Gastroesophageal sphincter (tissue), 4 donors: ENCODE data around the gene FAM89B. TPM values are rescaled to one million over a fixed set of nuclear protein-coding genes. Genes with fewer than 3 reads are reported as not detected.
A peak's percentile ranks its signal among the peaks of the same experiment; 100 is the strongest.

ENCODE experiments used
- ATAC-seq: fragments of 150-250 bp; one replicate; pipeline ENCODE4 v1.9.1; 2016; ENCODE audit warnings: mild to moderate bottlenecking, moderate library complexity
- H3K27ac ChIP-seq, 4 donors: fragments of 200-600 bp; sonication (generic) in 3 of 4; 1 replicate in 3 of 4; 2 replicates in 1 of 4; pipeline ENCODE4 v1.5.1; 2016 to 2019
- H3K27me3 ChIP-seq: fragments of 200-600 bp; sonication (generic); one replicate; pipeline ENCODE4 v1.5.1; 2019
- H3K36me3 ChIP-seq, 2 donors: fragments of 200-600 bp; sonication (generic); one replicate each; pipeline ENCODE4 v1.5.1; 2019; ENCODE audit warnings: control low read depth in 1 of 2
- H3K4me1 ChIP-seq, 3 donors: fragments of 200-600 bp; sonication (generic); 1 replicate in 2 of 3; 2 replicates in 1 of 3; pipeline ENCODE4 v1.5.1; 2016 to 2019; ENCODE audit warnings: control low read depth in 2 of 3
- H3K4me3 ChIP-seq, 2 donors: fragments of 200-600 bp; sonication (generic); one replicate each; pipeline ENCODE4 v1.5.1; 2019; ENCODE audit warnings: mild to moderate bottlenecking in 1 of 2, moderate library complexity in 1 of 2
- H3K9me3 ChIP-seq, 3 donors: fragments of 200-600 bp; sonication (generic); one replicate each; pipeline ENCODE4 v1.5.1; 2017 to 2019; ENCODE audit warnings: control low read depth in 2 of 3
- CTCF ChIP-seq, 4 experiments: fragments of 200-600 bp in 2 of 4; fragments of 450-650 bp in 2 of 4; sonication (generic) in 1 of 4; IDR thresholded peaks; one replicate each; pipeline ENCODE4 v1.5.1; 2017 to 2019; ENCODE audit warnings: antibody characterized with exemption in 4 of 4, mild to moderate bottlenecking in 2 of 4, moderate library complexity in 2 of 4
- EP300 ChIP-seq: sonication (generic); formaldehyde crosslinking; IDR thresholded peaks from one replicate; pipeline ENCODE4 v1.6.1; 2017; ENCODE audit warnings: antibody characterized with exemption, mild to moderate bottlenecking
- POLR2A ChIP-seq, 2 donors: fragments of 450-650 bp; IDR thresholded peaks; one replicate each; pipeline ENCODE4 v1.6.1; 2017; ENCODE audit warnings: antibody characterized with exemption in 2 of 2, mild to moderate bottlenecking in 2 of 2, moderate library complexity in 1 of 2
- POLR2AphosphoS5 ChIP-seq: sonication (generic); formaldehyde crosslinking; IDR thresholded peaks from one replicate; pipeline ENCODE4 v1.6.1; 2017; ENCODE audit warnings: antibody characterized with exemption
- WGBS, 2 donors: methylation state at CpG; one replicate each; pipeline ENCODE4 v1.1.5; 2018; ENCODE audit warnings: low coverage in 1 of 2; 5-methylcytosine and 5-hydroxymethylcytosine counted together
- total RNA-seq, 4 donors: library from RNA; depleted of rRNA; stranded (reverse); fragments of >200 nt; gene quantifications; one replicate each; pipeline ENCODE4 v1.1.0, GENCODE V29; 2016

Gene FAM89B
- total RNA-seq, 4 donors from 2014 or later, result 36.6 to 68.3 (median 55.0) TPM

GRCh38 chr11:65525546-65526480 is 46.5 kb upstream of the FAM89B start:
- Histone ChIP-seq H3K9me3 (no peaks in the 10 kb centered on the region), H3K4me3 (peak overlapping the region; percentile 85 to 99), H3K27ac (peak overlapping the region; percentile 76 to 93 (median 91)), H3K27me3 (no peaks in the 10 kb centered on the region), H3K36me3 (peaks cover 0 to 49% of the 10 kb centered on the region in 2 donors), H3K4me1 (peaks cover 3 to 52% (median 14%) of the 10 kb centered on the region in 3 donors)
- no peak for TF ChIP-seq POLR2A (IDR thresholded peaks at IDR 0.05)
- TF ChIP-seq CTCF (IDR thresholded peaks at IDR 0.05), result no peak
- no peak for TF ChIP-seq POLR2AphosphoS5
- no peak for TF ChIP-seq EP300
- ATAC-seq, result no peak
- 4 to 20% methylated on average over 9 to 11 of the region's 31 CpGs for WGBS, 2 donors

DNA sequence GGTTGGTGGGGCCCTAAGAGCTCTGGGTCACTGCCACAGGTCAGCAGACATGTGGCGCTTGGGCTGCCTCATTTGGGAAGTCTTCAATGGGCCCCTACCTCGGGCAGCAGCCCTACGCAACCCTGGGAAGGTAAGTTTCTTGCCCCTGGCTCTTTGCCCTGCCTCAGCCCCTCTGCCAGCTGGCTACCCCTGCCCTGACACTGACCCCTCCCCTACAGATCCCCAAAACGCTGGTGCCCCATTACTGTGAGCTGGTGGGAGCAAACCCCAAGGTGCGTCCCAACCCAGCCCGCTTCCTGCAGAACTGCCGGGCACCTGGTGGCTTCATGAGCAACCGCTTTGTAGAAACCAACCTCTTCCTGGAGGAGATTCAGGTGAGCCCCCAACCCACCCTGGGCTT is 45.6 kb upstream of the FAM89B start:
- 92 to 95% methylated on average over 3 to 4 of the region's 8 CpGs for WGBS, 2 donors
- Histone ChIP-seq H3K27me3 (no peaks in the 10 kb centered on the region), H3K4me3 (no peak overlapping the region), H3K4me1 (peaks cover 3 to 58% (median 14%) of the 10 kb centered on the region in 3 donors), H3K27ac (peak overlapping the region in 1 of 4 donors; percentile 91), H3K9me3 (no peaks in the 10 kb centered on the region), H3K36me3 (peaks cover 0 to 58% of the 10 kb centered on the region in 2 donors)
- TF ChIP-seq EP300 (no peak), POLR2A (IDR thresholded peaks at IDR 0.05) (no peak), CTCF (IDR thresholded peaks at IDR 0.05) (no peak), POLR2AphosphoS5 (no peak)
- ATAC-seq, result no peak

DNA sequence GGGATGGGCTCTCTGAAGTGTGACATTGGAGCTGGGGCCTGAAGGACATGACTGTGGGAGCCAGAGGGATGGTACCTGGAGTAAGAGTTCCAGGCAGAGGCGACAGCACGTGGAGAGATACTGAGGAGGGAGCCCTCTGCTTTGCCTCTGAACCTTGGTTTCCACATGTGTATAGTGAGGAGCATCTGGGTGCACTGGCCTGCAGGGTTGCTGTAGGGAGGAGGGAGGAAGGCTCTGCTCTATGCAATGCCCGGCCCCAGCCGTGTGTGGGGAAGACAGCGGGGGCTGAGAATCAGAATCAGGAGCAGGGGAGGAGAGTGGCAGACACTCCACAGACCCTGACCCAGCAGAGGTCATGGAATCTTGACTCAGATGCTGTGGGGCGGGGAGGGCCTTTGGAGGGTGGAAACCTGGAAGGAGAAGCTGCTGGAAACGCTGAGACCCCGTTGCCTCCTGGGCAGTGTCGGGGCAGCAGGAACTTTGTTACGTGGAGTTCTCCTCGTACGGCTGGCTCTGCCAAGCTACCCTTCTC is 43.5 kb upstream of the FAM89B start:
- Histone ChIP-seq H3K27ac (peak overlapping the region in 2 of 4 donors; percentile 12 to 14), H3K4me1 (peaks cover 3 to 58% (median 14%) of the 10 kb centered on the region in 3 donors), H3K27me3 (no peaks in the 10 kb centered on the region), H3K36me3 (peaks cover 0 to 80% of the 10 kb centered on the region in 2 donors), H3K9me3 (no peaks in the 10 kb centered on the region), H3K4me3 (no peak overlapping the region)
- no peak for ATAC-seq
- TF ChIP-seq EP300 (no peak), CTCF (IDR thresholded peaks at IDR 0.05) (no peak), POLR2AphosphoS5 (no peak), POLR2A (IDR thresholded peaks at IDR 0.05) (no peak)
- WGBS, 2 donors, result 79 to 93% methylated on average over 2 to 11 of the region's 12 CpGs

- peaks cover 0 to 87% of the 10 kb centered on the region in 2 donors for H3K36me3 ChIP-seq
- WGBS, 2 donors, result 46% methylated on average over 2 of the region's 10 CpGs; no CpG with 5 or more reads in 1 of the 2 donors
- peaks cover 3 to 50% (median 8%) of the 10 kb centered on the region in 3 donors for H3K4me1 ChIP-seq
- no peak for TF ChIP-seq POLR2A (IDR thresholded peaks at IDR 0.05)
- no peak for TF ChIP-seq CTCF (IDR thresholded peaks at IDR 0.05)
- TF ChIP-seq POLR2AphosphoS5, result no peak
- no peak for TF ChIP-seq EP300
- peak overlapping the region in 2 of 4 donors; percentile 12 to 14 for H3K27ac ChIP-seq
- ATAC-seq, result no peak
- no peaks in the 10 kb centered on the region for H3K9me3 ChIP-seq
- no peak overlapping the region for H3K4me3 ChIP-seq
- no peaks in the 10 kb centered on the region for H3K27me3 ChIP-seq
These were observed 42.7 kb upstream of the FAM89B start for GRCh38 chr11:65529475-65530156.
